Caco-2 (cell line): ENCODE data around the gene CARD11. TPM values are rescaled to one million over a fixed set of nuclear protein-coding genes. Genes with fewer than 3 reads are reported as not detected.
"Not testable (repeated sequence)": the region's sequence is repeated elsewhere in the genome, so short reads cannot be mapped to it uniquely, and the experiment has no call there.

Experiments used
- BruUV-seq: library from RNA; stranded (reverse); fragments of 400-500 nt; replicated peaks from 2 replicates; lab custom pipeline; 2021; lab: Mats Ljungman, UMichigan
- CTCF ChIA-PET: fragments of 300-600 bp; sonication (Branson Sonifier 250); formaldehyde crosslinking; loops from one replicate; lab custom pipeline; 2022; ENCODE audit warnings: antibody characterized with exemption; lab: Charles Lee
- POLR2A ChIA-PET: fragments of 300-600 bp; sonication (Branson Sonifier 250); formaldehyde crosslinking; loops from one replicate; lab custom pipeline; 2022; ENCODE audit warnings: antibody characterized with exemption; lab: Charles Lee
- DNase-seq, 2 experiments: peaks; one replicate each; pipeline versions ENCODE4 v3.0.0 to v3.0.0-alpha.2; 2020 to 2022
- H3K27me3 ChIP-seq: replicated peaks from 2 replicates; pipeline ENCODE4 v1.6.0; 2011; ENCODE audit warnings: low read length; ENCODE audit not compliant: control insufficient read depth, insufficient read depth
- H3K36me3 ChIP-seq: 2 replicates; pipeline ENCODE4 v1.5.1; 2011; ENCODE audit warnings: low read length; ENCODE audit not compliant: control insufficient read depth, insufficient read depth
- H3K4me1 ChIP-seq: fragments of 250-450 bp; sonication (Bioruptor Pico); 2 replicates; pipeline ENCODE4 v1.5.1; 2020; ENCODE audit warnings: mild to moderate bottlenecking
- H3K4me3 ChIP-seq: 2 replicates; pipeline ENCODE4 v1.5.1; 2011; ENCODE audit warnings: low read depth, mild to moderate bottlenecking, control low read depth, low read length
- H3K9me3 ChIP-seq: fragments of 250-450 bp; sonication (Bioruptor Pico); 2 replicates; pipeline ENCODE4 v1.5.1; 2020; ENCODE audit warnings: mild to moderate bottlenecking, moderate library complexity
- H3K27ac Mint-ChIP-seq: one replicate; pipeline ENCODE4 v1.8.0; 2022; ENCODE audit warnings: mixed read lengths; ENCODE audit not compliant: unreplicated experiment
- H3K27me3 Mint-ChIP-seq: one replicate; pipeline ENCODE4 v1.8.0; 2022; ENCODE audit warnings: mixed read lengths; ENCODE audit not compliant: insufficient read depth, unreplicated experiment
- H3K36me3 Mint-ChIP-seq: one replicate; pipeline ENCODE4 v1.8.0; 2022; ENCODE audit warnings: mild to moderate bottlenecking, mixed read lengths; ENCODE audit not compliant: insufficient read depth, unreplicated experiment
- H3K4me1 Mint-ChIP-seq: one replicate; pipeline ENCODE4 v1.8.0; 2022; ENCODE audit warnings: low read depth, mixed read lengths; ENCODE audit not compliant: unreplicated experiment
- H3K4me3 Mint-ChIP-seq: one replicate; pipeline ENCODE4 v1.8.0; 2022; ENCODE audit warnings: mild to moderate bottlenecking, moderate library complexity, mixed read lengths; ENCODE audit not compliant: unreplicated experiment
- H3K9me3 Mint-ChIP-seq: one replicate; pipeline ENCODE4 v1.8.0; 2022; ENCODE audit warnings: mixed read lengths; ENCODE audit not compliant: unreplicated experiment
- CTCF ChIP-seq, 2 experiments: fragments of 200-600 bp in 1 of 2; IDR thresholded peaks; 1 replicate in 1 of 2; 2 replicates in 1 of 2; pipeline versions ENCODE4 v1.5.1 to v1.8.0; 2011 to 2022; ENCODE audit warnings: antibody characterized with exemption in 1 of 2, control low read depth in 1 of 2, inconsistent platforms in 1 of 2, low read depth in 1 of 2, low read length in 1 of 2, mild to moderate bottlenecking in 1 of 2, moderate library complexity in 1 of 2; ENCODE audit not compliant: insufficient read depth in 1 of 2, severe bottlenecking in 1 of 2, unreplicated experiment in 1 of 2
- intact Hi-C: fragments of 100-400 bp; cut with micrococcal nuclease; formaldehyde crosslinking; loops from one replicate; pipeline ENCODE4 v1.10.0; 2022; ENCODE audit not compliant: unreplicated experiment
- total RNA-seq: library from RNA; stranded (reverse); gene quantifications from 2 replicates; pipeline ENCODE4 v1.2.3, GENCODE V29; 2022

The CARD11 gene
- total RNA-seq, 1 experiment from 2014 or later = 5.4 TPM

- Mint-ChIP-seq H3K27me3 (no peaks in the 10 kb centered on the region), H3K9me3 (peaks cover 17% of the 10 kb centered on the region)
- no TSS peak for BruUV-seq
These were observed 18.1 kb downstream of the CARD11 start for GRCh38 chr7:3025616-3026015.

GRCh38 chr7:3021825-3022224, 21.8 kb downstream of the CARD11 start:
- Histone ChIP-seq H3K4me1 (no peaks in the 10 kb centered on the region), H3K4me3 (no peak overlapping the region), H3K36me3 (no peaks in the 10 kb centered on the region), H3K27me3 (no peaks in the 10 kb centered on the region), H3K9me3 (peaks cover 15% of the 10 kb centered on the region)
- ChIA-PET POLR2A (no interaction called here), CTCF (no interaction called here)
- intact Hi-C loops = no loop called here
- Mint-ChIP-seq H3K4me3 (no peak overlapping the region), H3K4me1 (no peaks in the 10 kb centered on the region), H3K36me3 (no peaks in the 10 kb centered on the region), H3K27ac (no peak overlapping the region), H3K27me3 (no peaks in the 10 kb centered on the region), H3K9me3 (peaks cover 32% of the 10 kb centered on the region)
- DNase-seq = no peak
- no TSS peak for BruUV-seq
- no peak for TF ChIP-seq CTCF (IDR thresholded peaks at IDR 0.05; ENCODE audit: insufficient read depth in 1 of 2, low read depth in 1 of 2, low read length in 1 of 2, severe bottlenecking in 1 of 2, unreplicated experiment in 1 of 2)

More at GRCh38 chr7:3025616-3026015, 18.1 kb downstream of the CARD11 start:
- peaks cover 14% of the 10 kb centered on the region for H3K9me3 ChIP-seq
- no peak for DNase-seq
- no peak overlapping the region for H3K4me3 Mint-ChIP-seq
- no peak overlapping the region for H3K27ac Mint-ChIP-seq
- no peaks in the 10 kb centered on the region for H3K4me1 ChIP-seq
- no peak for TF ChIP-seq CTCF (IDR thresholded peaks at IDR 0.05; ENCODE audit: insufficient read depth in 1 of 2, low read depth in 1 of 2, low read length in 1 of 2, severe bottlenecking in 1 of 2, unreplicated experiment in 1 of 2)
- intact Hi-C loops = no loop called here
- ChIA-PET POLR2A (no interaction called here), CTCF (no interaction called here)
- H3K4me3 ChIP-seq = no peak overlapping the region
- H3K27me3 ChIP-seq = no peaks in the 10 kb centered on the region
- no peaks in the 10 kb centered on the region for H3K36me3 ChIP-seq
- no peaks in the 10 kb centered on the region for H3K4me1 Mint-ChIP-seq
- H3K36me3 Mint-ChIP-seq = no peaks in the 10 kb centered on the region

- H3K36me3 Mint-ChIP-seq, H3K4me3 ChIP-seq, BruUV-seq, H3K27me3 Mint-ChIP-seq, DNase-seq, intact Hi-C loops, H3K27me3 ChIP-seq, H3K4me1 Mint-ChIP-seq, H3K4me3 Mint-ChIP-seq, H3K36me3 ChIP-seq, CTCF ChIA-PET, H3K27ac Mint-ChIP-seq, POLR2A ChIA-PET, H3K4me1 ChIP-seq: not testable (repeated sequence)
- peaks cover 15% of the 10 kb centered on the region for H3K9me3 ChIP-seq
- H3K9me3 Mint-ChIP-seq = peaks cover 32% of the 10 kb centered on the region
These were observed 22.4 kb downstream of the CARD11 start for GRCh38 chr7:3021224-3021623.

- CTCF ChIA-PET = no interaction called here
- Mint-ChIP-seq H3K4me3 (no peak overlapping the region), H3K4me1 (no peaks in the 10 kb centered on the region), H3K27ac (no peak overlapping the region), H3K9me3 (peaks cover 32% of the 10 kb centered on the region), H3K27me3 (no peaks in the 10 kb centered on the region), H3K36me3 (no peaks in the 10 kb centered on the region)
- H3K4me1 ChIP-seq = no peaks in the 10 kb centered on the region
- DNase-seq = no peak
- POLR2A ChIA-PET = no interaction called here
- intact Hi-C loops = no loop called here
- H3K4me3 ChIP-seq = no peak overlapping the region
- peaks cover 15% of the 10 kb centered on the region for H3K9me3 ChIP-seq
- TF ChIP-seq CTCF (IDR thresholded peaks at IDR 0.05; ENCODE audit: insufficient read depth in 1 of 2, low read depth in 1 of 2, low read length in 1 of 2, severe bottlenecking in 1 of 2, unreplicated experiment in 1 of 2) = no peak
- no peaks in the 10 kb centered on the region for H3K36me3 ChIP-seq
- BruUV-seq = no TSS peak
- H3K27me3 ChIP-seq = no peaks in the 10 kb centered on the region
These were observed 23.3 kb downstream of the CARD11 start for GRCh38 chr7:3020416-3020815.
